Erythroblast (primary cell): ENCODE results near the gene CYP2B6.
"Not testable (repeated sequence)": the region's sequence is repeated elsewhere in the genome, so short reads cannot be mapped to it uniquely, and the experiment has no call there.

Source experiments
- DNase-seq, 2 experiments: peaks; one replicate each; lab custom pipeline; 2025; lab: John Stamatoyannopoulos, UW
- GATA1 ChIP-seq: IDR thresholded peaks from 2 replicates; pipeline ENCODE4 v1.6.1; 2011; ENCODE audit warnings: low read depth, mild to moderate bottlenecking, control low read depth, low read length, moderate library complexity
- POLR2A ChIP-seq: IDR thresholded peaks from 2 replicates; pipeline ENCODE4 v1.6.1; 2011; ENCODE audit warnings: mild to moderate bottlenecking, low read length

CYP2B6 gene

GRCh38 chr19:41050426-41050825 is 59.3 kb downstream of the CYP2B6 start:
- TF ChIP-seq POLR2A (no peak), GATA1 (no peak)
- no peak for DNase-seq

GRCh38 chr19:41052162-41052561 is 61.1 kb downstream of the CYP2B6 start:
- not testable (repeated sequence) for DNase-seq

- DNase-seq = not testable (repeated sequence)
Observed at GRCh38 chr19:41053331-41053730, 62.2 kb downstream of the CYP2B6 start.

- no peak for TF ChIP-seq GATA1
- no peak for TF ChIP-seq POLR2A
- DNase-seq = peak in 1 of 2 experiments; percentile 9
Observed at GRCh38 chr19:41064974-41065569, 74.0 kb downstream of the CYP2B6 start.
